DOHH2 (cell line): ENCODE results near the gene PFKL.

ENCODE experiments used
- H3F3A ChIP-seq: fragments of 200-600 bp; sonication (generic), shearing (Covaris generic); 2 replicates; pipeline ENCODE4 v1.6.0; 2016; ENCODE audit warnings: antibody characterized with exemption, mild to moderate bottlenecking; ENCODE audit not compliant: control insufficient read depth, insufficient read depth
- H3K27ac ChIP-seq: fragments of 200-600 bp; sonication (generic); 2 replicates; pipeline ENCODE4 v1.5.1; 2014; ENCODE audit warnings: low read depth, mild to moderate bottlenecking, low read length, moderate library complexity
- H3K27me3 ChIP-seq: fragments of 200-600 bp; sonication (generic); 2 replicates; pipeline ENCODE4 v1.6.1; 2014; ENCODE audit warnings: mild to moderate bottlenecking, low read length, mixed read lengths; ENCODE audit not compliant: control insufficient read depth
- H3K36me3 ChIP-seq: fragments of 200-600 bp; sonication (generic); 2 replicates; pipeline ENCODE4 v1.6.1; 2014; ENCODE audit warnings: mild to moderate bottlenecking, low read length, moderate library complexity, mixed read lengths; ENCODE audit not compliant: control insufficient read depth
- H3K4me1 ChIP-seq: fragments of 200-600 bp; sonication (generic); 2 replicates; pipeline ENCODE4 v1.6.1; 2014; ENCODE audit warnings: mild to moderate bottlenecking, low read length, mixed read lengths; ENCODE audit not compliant: control insufficient read depth
- H3K4me2 ChIP-seq: fragments of 200-600 bp; sonication (generic); 2 replicates; pipeline ENCODE4 v1.6.0; 2014; ENCODE audit warnings: mild to moderate bottlenecking, low read length, moderate library complexity
- H3K4me3 ChIP-seq: fragments of 200-600 bp; sonication (generic); 2 replicates; pipeline ENCODE4 v1.5.1; 2014; ENCODE audit warnings: mild to moderate bottlenecking, low read length, mixed read lengths
- H3K79me2 ChIP-seq: fragments of 200-600 bp; sonication (generic); 2 replicates; pipeline ENCODE4 v1.6.1; 2014; ENCODE audit warnings: mild to moderate bottlenecking, low read length, mixed read lengths; ENCODE audit not compliant: control insufficient read depth
- H3K9me2 ChIP-seq: fragments of 200-600 bp; sonication (generic); replicated peaks from 2 replicates; pipeline ENCODE4 v1.6.1; 2014; ENCODE audit warnings: mild to moderate bottlenecking, low read length, mixed read lengths; ENCODE audit not compliant: control insufficient read depth
- H3K9me3 ChIP-seq: fragments of 200-600 bp; sonication (generic); 2 replicates; pipeline ENCODE4 v1.6.1; 2014; ENCODE audit warnings: antibody characterized with exemption, low read length, mixed read lengths; ENCODE audit not compliant: control insufficient read depth, insufficient read depth
- H4K20me1 ChIP-seq: fragments of 200-600 bp; sonication (generic); 2 replicates; pipeline ENCODE4 v1.6.0; 2014; ENCODE audit warnings: low read depth, mild to moderate bottlenecking, antibody characterized with exemption, low read length, moderate library complexity; ENCODE audit not compliant: control insufficient read depth, insufficient read depth
- CTCF ChIP-seq: fragments of 200-600 bp; sonication (generic); IDR thresholded peaks from one replicate; pipeline ENCODE4 v1.5.1; 2014; ENCODE audit warnings: antibody characterized with exemption, mild to moderate bottlenecking, low read depth, low read length; ENCODE audit not compliant: poor library complexity, severe bottlenecking
- EZH2phosphoT487 ChIP-seq: fragments of 200-600 bp; sonication (generic); IDR thresholded peaks from 2 replicates; pipeline ENCODE4 v1.6.1; 2017; ENCODE audit warnings: borderline replicate concordance, mild to moderate bottlenecking, antibody characterized with exemption, low read length, moderate library complexity, mixed read lengths

PFKL gene

DNA sequence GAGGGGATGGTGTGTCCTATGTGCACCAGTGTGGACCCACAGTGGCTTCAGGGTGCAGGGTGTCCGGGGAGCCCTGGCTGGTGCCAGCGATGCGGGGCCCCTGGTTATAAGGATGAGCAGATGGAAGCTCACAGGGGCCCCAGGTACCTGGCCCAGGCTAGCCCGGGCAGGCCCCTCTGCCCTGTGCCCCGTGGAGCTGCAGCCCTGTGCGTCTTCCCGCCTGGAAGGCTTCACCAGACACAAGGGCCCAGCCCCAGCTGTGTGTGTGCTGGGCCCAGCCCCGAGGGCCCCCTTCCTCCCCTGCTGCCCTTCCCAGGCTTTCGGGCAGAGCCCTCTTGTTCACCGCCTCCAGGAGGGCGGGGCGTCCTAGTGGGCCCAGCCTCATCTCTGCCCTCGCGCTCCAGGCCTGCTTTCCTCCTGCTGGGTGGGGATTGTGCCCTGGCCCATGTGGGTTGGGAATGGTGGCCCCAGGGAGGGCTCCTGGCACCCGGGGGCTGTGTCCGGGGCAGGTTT, 15.9 kb downstream of the PFKL start:
- Histone ChIP-seq H3K9me3 (no peaks in the 10 kb centered on the region), H3K4me3 (no peak overlapping the region), H3K27me3 (no peaks in the 10 kb centered on the region), H4K20me1 (no peaks in the 10 kb centered on the region), H3K79me2 (no peaks in the 10 kb centered on the region), H3K9me2 (no peaks in the 10 kb centered on the region), H3K4me1 (no peaks in the 10 kb centered on the region), H3K4me2 (no peak overlapping the region), H3K27ac (no peak overlapping the region), H3F3A (no peaks in the 10 kb centered on the region), H3K36me3 (peaks cover 83% of the 10 kb centered on the region)
- TF ChIP-seq EZH2phosphoT487: no peak
- TF ChIP-seq CTCF: no peak

GRCh38 chr21:44316277-44316900, 16.5 kb downstream of the PFKL start:
- H3K79me2 ChIP-seq: no peaks in the 10 kb centered on the region
- no peak for TF ChIP-seq CTCF
- no peak for TF ChIP-seq EZH2phosphoT487
- no peak overlapping the region for H3K27ac ChIP-seq
- H3K4me2 ChIP-seq: no peak overlapping the region
- H4K20me1 ChIP-seq: no peaks in the 10 kb centered on the region
- no peaks in the 10 kb centered on the region for H3K4me1 ChIP-seq
- no peaks in the 10 kb centered on the region for H3F3A ChIP-seq
- no peaks in the 10 kb centered on the region for H3K9me3 ChIP-seq
- no peaks in the 10 kb centered on the region for H3K9me2 ChIP-seq
- H3K4me3 ChIP-seq: no peak overlapping the region
- H3K36me3 ChIP-seq: peaks cover 79% of the 10 kb centered on the region
- H3K27me3 ChIP-seq: no peaks in the 10 kb centered on the region

GRCh38 chr21:44317241-44317782, 17.5 kb downstream of the PFKL start:
- no peaks in the 10 kb centered on the region for H3F3A ChIP-seq
- no peak overlapping the region for H3K4me3 ChIP-seq
- no peaks in the 10 kb centered on the region for H3K4me1 ChIP-seq
- H3K27ac ChIP-seq: no peak overlapping the region
- H3K79me2 ChIP-seq: no peaks in the 10 kb centered on the region
- TF ChIP-seq CTCF (no peak), EZH2phosphoT487 (no peak)
- peaks cover 79% of the 10 kb centered on the region for H3K36me3 ChIP-seq
- H3K27me3 ChIP-seq: no peaks in the 10 kb centered on the region
- no peaks in the 10 kb centered on the region for H3K9me2 ChIP-seq
- no peaks in the 10 kb centered on the region for H3K9me3 ChIP-seq
- H4K20me1 ChIP-seq: no peaks in the 10 kb centered on the region
- no peak overlapping the region for H3K4me2 ChIP-seq
